NT2/D1 (cell line): ENCODE results near the gene LRCH1.

Source experiments
- SUZ12 ChIP-seq: IDR thresholded peaks from 2 replicates; pipeline ENCODE4 v1.6.1; 2011; ENCODE audit not compliant: insufficient read length, insufficient read depth; ENCODE audit errors: extremely low read depth
- YY1 ChIP-seq: IDR thresholded peaks from 2 replicates; pipeline ENCODE4 v1.6.1; 2011; ENCODE audit not compliant: insufficient read length, insufficient read depth

DNA sequence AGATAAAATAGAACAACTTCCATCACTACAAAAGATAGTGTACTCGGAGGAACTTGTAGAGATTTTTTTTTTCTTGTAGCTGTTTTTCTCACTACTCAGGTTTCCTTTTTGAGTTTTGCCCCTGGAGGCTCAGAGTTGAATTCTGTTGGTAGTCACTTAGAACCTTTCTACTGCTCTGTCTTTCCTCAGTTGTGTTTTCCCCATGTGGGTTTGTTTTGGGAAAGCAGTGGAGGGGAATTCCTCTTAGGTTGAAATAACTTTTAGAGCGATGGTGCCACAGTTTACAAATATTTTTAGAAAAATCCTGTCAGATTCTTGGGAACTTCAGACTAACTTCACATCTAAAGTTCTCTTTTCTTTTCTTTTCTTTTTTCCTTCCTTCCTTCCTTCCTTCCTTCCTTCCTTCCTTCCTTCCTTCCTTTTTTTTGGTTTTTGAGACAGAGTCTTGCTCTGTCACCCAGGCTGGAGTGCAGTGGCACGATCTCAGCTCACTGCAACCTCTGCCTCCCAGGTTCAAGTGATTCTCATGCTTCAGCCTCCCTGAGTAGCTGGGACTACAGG, 65.8 kb downstream of the LRCH1 start:
- TF ChIP-seq YY1 = no peak
- TF ChIP-seq SUZ12 = no peak
